Left ventricle myocardium inferior (tissue), 1 donor: ENCODE results near the gene BRF1. TPM values are rescaled to one million over a fixed set of nuclear protein-coding genes. Genes with fewer than 3 reads are reported as not detected.
"Not testable (repeated sequence)": the region's sequence is repeated elsewhere in the genome, so short reads cannot be mapped to it uniquely, and the experiment has no call there.

Experiments
- DNase-seq: peaks from one replicate; pipeline ENCODE4 v3.0.0-alpha.2; 2020
- H3K27ac ChIP-seq: fragments of 200-600 bp; replicated peaks from 2 replicates; pipeline ENCODE4 v1.8.0; 2021
- H3K27me3 ChIP-seq: fragments of 200-600 bp; 2 replicates; pipeline ENCODE4 v1.8.0; 2021; ENCODE audit warnings: low read depth
- H3K36me3 ChIP-seq: fragments of 200-600 bp; 2 replicates; pipeline ENCODE4 v1.8.0; 2021
- H3K4me1 ChIP-seq: fragments of 200-600 bp; 2 replicates; pipeline ENCODE4 v1.8.0; 2021
- H3K4me3 ChIP-seq: fragments of 200-600 bp; 2 replicates; pipeline ENCODE4 v1.8.0; 2021; ENCODE audit warnings: mild to moderate bottlenecking, moderate library complexity
- H3K9me3 ChIP-seq: fragments of 200-600 bp; replicated peaks from 2 replicates; pipeline ENCODE4 v1.8.0; 2021
- intact Hi-C: fragments of 100-400 bp; cut with micrococcal nuclease; formaldehyde crosslinking; loops from one replicate; pipeline ENCODE4 v1.11.0; 2022
- total RNA-seq: library from RNA; stranded (reverse); fragmentation: NEBNext Ultra II Directional; extraction: Animal tissue kit (Norgen Biotek cat#: 25700); gene quantifications from one replicate; pipeline ENCODE4 v1.2.1, GENCODE V29; 2021
- TF ChIP-seq, protein P1 (sequence below): fragments of 200-600 bp; IDR thresholded peaks from 2 replicates; pipeline ENCODE4 v1.8.0; 2021; ENCODE audit warnings: antibody characterized with exemption, mild to moderate bottlenecking, borderline replicate concordance
- donor health status: DM: no; HTN: yes; CAD: no; lungs with severe emphysema.

BRF1 gene
- total RNA-seq, 1 donor from 2014 or later, result 19.8 TPM

DNA sequence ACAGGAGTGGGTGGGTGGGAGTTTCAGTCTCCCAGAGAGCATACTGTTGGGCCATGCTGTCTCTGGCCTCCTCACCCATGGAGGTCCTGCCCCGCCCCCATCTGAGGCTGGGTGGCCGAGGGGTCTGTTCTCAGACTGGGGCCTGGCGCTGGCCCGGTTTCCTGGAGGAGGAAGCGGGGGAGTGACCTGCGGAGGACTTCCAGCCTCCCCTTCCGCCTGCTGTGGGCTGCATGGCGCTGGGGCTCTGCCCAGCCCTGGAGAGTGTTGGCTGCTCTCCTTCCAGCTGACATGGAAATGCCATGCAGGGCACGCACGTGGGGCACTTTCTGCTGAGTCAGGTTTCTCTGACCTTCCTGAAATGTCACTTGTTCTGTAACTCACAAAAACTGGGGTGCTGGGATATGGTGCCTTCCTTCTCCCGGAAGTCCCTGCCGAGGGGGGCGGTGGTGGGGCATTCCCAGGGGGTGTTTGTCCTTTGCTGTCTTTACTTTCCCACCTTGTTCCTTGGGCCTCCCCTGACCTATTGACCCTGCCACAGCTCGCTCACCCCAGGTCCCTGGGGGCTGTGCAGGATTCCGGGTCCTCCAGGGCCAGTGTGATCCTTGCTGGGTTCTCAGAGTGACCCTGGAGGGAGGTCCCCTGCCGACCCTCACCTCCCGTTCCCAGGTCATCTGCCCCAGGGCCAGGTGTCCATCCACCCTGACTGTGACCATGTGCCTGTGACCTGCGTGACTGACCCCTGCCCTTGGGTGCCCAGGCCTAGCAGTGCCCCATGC lies 37.4 kb upstream of the BRF1 start:
- TF ChIP-seq, protein P1, sequence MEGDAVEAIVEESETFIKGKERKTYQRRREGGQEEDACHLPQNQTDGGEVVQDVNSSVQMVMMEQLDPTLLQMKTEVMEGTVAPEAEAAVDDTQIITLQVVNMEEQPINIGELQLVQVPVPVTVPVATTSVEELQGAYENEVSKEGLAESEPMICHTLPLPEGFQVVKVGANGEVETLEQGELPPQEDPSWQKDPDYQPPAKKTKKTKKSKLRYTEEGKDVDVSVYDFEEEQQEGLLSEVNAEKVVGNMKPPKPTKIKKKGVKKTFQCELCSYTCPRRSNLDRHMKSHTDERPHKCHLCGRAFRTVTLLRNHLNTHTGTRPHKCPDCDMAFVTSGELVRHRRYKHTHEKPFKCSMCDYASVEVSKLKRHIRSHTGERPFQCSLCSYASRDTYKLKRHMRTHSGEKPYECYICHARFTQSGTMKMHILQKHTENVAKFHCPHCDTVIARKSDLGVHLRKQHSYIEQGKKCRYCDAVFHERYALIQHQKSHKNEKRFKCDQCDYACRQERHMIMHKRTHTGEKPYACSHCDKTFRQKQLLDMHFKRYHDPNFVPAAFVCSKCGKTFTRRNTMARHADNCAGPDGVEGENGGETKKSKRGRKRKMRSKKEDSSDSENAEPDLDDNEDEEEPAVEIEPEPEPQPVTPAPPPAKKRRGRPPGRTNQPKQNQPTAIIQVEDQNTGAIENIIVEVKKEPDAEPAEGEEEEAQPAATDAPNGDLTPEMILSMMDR, result no peak
- Histone ChIP-seq H3K27me3 (no peaks in the 10 kb centered on the region), H3K9me3 (no peaks in the 10 kb centered on the region), H3K27ac (peak overlapping the region; percentile 85), H3K36me3 (no peaks in the 10 kb centered on the region), H3K4me3 (peak overlapping the region; percentile 12), H3K4me1 (peaks cover 90% of the 10 kb centered on the region)
- intact Hi-C loops, result no loop called here
- DNase-seq, result peak; percentile 77

DNA sequence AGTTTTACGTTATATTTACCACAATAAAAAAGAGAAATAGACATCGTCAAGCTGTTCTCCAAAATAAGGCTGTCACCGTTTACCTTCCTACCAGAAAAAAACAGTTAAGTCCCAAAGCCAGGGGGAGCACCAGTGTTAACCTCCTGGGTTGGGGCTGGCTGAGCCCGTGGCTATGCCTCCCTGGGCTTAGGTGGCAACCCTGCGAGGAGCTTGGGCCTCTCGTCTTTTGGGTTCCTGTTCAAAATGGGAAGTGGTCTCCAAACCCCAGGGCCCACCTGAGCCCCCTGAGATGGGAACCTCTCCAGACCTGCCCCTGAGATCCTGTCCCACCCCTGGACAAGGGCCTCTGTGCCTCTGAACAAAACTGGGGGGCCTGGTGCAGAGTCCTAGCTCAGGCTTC lies 36.6 kb upstream of the BRF1 start:
- H3K27ac ChIP-seq, result peak overlapping the region; percentile 85
- peaks cover 90% of the 10 kb centered on the region for H3K4me1 ChIP-seq
- DNase-seq, result no peak
- peak overlapping the region; percentile 12 for H3K4me3 ChIP-seq
- no peaks in the 10 kb centered on the region for H3K9me3 ChIP-seq
- TF ChIP-seq, protein P1, result no peak
- no peaks in the 10 kb centered on the region for H3K36me3 ChIP-seq
- H3K27me3 ChIP-seq, result no peaks in the 10 kb centered on the region
- intact Hi-C loops, result no loop called here

DNA sequence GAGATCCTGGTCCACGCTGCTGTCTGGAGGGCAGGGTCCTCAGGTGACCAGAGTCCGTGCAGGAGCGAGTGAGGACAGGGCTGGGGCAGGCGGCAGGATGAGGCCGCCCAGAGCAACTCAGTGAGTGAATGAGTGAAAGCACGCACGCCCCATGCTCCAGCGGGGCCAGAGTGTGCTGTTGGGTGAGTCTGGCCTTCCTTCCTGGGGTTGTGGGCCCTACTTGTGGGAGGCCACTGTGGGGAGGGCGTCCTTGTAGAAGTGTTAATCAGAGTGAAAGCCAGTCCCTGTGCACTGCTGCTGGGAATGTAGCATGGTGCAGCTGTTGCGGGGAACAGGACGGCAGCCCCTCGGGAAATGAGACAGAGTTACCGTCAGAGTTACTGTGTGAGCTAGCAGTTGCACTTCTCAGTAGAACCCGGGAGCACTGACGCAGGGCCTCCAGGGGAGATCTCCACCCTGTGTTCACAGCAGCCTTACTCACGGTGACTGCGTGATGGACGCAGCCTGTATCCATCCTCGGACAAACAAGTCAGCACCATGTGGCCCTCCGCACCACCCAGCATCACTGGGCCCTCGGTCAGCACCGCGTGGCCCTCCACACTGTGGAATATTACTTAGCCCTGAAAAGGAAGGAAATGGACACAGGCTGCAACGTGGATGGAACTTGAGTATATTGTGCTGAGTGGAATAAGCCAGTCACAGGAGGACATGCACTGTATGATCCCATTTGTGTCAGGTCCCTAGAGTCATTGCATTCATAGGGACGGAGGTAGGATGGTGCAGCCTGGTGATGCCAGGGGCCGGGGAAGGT lies 35.9 kb upstream of the BRF1 start:
- TF ChIP-seq, protein P1, result no peak
- H3K4me3 ChIP-seq, result no peak overlapping the region
- DNase-seq, result no peak
- no peaks in the 10 kb centered on the region for H3K27me3 ChIP-seq
- peak overlapping the region; percentile 93 for H3K27ac ChIP-seq
- no peaks in the 10 kb centered on the region for H3K9me3 ChIP-seq
- intact Hi-C loops, result no loop called here
- H3K36me3 ChIP-seq, result no peaks in the 10 kb centered on the region
- H3K4me1 ChIP-seq, result peaks cover 90% of the 10 kb centered on the region

DNA sequence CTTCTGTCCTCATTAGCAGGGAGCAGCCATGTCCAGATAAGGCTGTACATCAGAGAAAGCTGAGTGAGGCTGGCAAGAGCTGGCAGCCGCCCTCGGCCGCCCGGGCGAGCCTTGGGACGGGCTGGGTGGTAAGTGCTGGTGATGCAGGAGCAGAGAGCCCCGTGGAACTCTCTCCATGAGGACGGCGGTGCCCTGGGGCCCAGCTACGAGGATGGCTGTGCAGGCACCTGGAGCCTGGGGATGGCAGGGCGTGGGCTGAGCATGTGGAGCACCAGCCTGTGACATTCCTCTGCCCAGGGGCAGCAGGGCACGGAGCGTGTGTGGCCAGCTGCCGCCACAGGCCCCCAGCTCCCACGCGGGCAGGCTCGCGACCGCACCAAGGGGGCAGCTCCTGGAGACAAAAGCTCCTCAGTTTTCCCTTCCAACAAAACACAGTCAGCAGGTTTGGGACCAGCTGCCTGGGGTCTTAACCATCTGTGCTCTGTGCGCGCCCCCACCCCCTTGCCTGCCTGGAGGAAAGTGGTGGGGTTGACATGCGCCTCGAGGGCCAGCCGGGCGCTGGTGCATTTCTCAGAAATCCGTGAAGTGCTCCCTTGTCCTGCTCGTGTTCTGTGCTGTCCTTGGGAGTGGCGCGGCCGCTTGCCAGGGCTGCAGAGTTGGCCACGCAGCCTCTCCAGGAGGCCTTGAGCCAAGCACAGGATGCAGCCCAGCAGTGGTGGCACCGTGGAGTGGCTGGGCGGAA lies 35.1 kb upstream of the BRF1 start:
- Histone ChIP-seq H3K27ac (peak overlapping the region; percentile 93), H3K27me3 (no peaks in the 10 kb centered on the region), H3K4me3 (peak overlapping the region; percentile 14), H3K36me3 (no peaks in the 10 kb centered on the region), H3K4me1 (peaks cover 90% of the 10 kb centered on the region), H3K9me3 (no peaks in the 10 kb centered on the region)
- DNase-seq, result peak; percentile 70
- TF ChIP-seq, protein P1, result no peak
- intact Hi-C loops, result no loop called here

DNA sequence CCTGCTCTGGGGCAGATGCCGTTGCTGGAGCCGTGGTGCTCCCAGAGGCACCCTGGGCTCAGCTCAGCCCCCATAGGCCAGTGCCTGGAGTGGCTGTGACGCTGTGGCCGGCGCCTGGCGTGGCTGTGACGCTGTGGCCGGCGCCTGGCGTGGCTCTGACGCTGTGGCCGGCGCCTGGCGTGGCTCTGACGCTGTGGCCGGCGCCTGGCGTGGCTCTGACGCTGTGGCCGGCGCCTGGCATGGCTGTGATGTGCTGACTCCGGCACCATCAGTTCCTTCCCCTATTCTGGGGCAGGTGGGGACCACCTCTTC lies 34.4 kb upstream of the BRF1 start:
- H3K36me3 ChIP-seq, H3K27me3 ChIP-seq, intact Hi-C loops, H3K4me3 ChIP-seq, H3K9me3 ChIP-seq, DNase-seq: not testable (repeated sequence)
- H3K4me1 ChIP-seq, result peaks cover 90% of the 10 kb centered on the region
- peak overlapping the region; percentile 93 for H3K27ac ChIP-seq
